Activated T-helper 1 cell treated with anti-CD3 and anti-CD28 coated beads, Interleukin-2, amount 50 U/mL, for 16 hours (primary cell): ENCODE measurements around the gene NAALADL2.

ENCODE experiments used
- DNase-seq, 2 donors: peaks; one replicate each; pipeline ENCODE4 v3.0.0-alpha.2; 2020; ENCODE audit warnings: low read depth in 1 of 2, low spot score in 1 of 2

Gene NAALADL2

GRCh38 chr3:174884776-174885568, 25.8 kb downstream of the NAALADL2 start:
- no peak for DNase-seq

DNA sequence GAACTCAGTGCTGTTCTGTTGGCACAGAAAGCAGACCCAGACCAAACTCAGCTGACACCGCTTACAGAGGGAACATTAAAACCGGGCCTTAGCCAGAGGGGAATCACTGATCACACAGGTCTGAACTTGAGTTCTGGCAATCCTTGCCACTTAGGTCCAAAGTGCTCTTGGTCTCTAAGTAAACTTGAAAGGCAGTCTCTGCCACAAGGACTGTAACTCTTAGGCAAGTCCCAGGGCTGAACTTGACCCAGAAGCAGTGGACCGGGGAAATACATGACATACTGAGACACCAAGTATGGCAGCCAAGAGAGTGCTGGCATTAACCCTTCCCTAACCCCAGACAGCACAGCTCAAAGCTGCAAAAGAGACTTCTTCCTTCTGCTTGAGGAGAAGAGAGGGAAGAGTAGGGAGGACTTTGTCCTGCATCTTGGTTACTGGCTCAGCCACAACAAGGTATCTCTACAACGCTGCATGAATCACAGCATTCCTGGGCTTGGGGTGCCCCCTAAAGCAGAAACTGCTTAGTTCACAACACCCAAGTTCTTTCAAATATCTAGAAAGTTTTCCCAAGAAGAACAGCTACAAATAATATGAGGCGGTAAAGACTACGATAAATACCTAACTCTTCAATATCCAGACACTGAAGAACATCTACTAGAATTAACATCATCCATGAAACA, 32.5 kb downstream of the NAALADL2 start:
- no peak for DNase-seq

- DNase-seq = no peak
Observed at GRCh38 chr3:174907027-174907426, 47.9 kb downstream of the NAALADL2 start.

- no peak for DNase-seq
Observed at GRCh38 chr3:174907628-174908407, 48.7 kb downstream of the NAALADL2 start.

GRCh38 chr3:174931473-174932353, 72.6 kb downstream of the NAALADL2 start:
- DNase-seq = no peak

GRCh38 chr3:174936590-174936989, 77.5 kb downstream of the NAALADL2 start:
- no peak for DNase-seq

- DNase-seq = no peak
Observed at GRCh38 chr3:174937478-174937877, 78.3 kb downstream of the NAALADL2 start.

GRCh38 chr3:174938102-174938501, 79.0 kb downstream of the NAALADL2 start:
- no peak for DNase-seq

DNA sequence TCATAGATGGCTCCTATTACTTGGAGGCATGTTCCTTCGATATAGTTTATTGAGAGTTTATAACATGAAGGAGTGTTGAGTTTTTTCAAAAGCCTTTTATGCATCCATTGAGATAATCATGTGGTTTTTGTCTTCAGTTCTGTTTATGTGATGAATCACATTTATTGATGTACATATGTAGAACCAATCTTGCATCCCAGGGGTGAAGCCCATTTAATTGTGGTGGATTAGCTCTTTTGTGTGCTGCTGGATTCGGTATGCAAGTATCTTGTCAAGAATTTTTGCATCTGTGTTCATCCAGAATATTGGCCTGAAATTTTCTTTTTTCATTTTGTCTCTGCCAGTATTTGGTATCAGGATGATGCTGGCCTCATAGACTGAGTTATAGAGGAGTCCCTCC, 81.0 kb downstream of the NAALADL2 start:
- no peak for DNase-seq

GRCh38 chr3:174945276-174945675, 86.1 kb downstream of the NAALADL2 start:
- DNase-seq = no peak

DNA sequence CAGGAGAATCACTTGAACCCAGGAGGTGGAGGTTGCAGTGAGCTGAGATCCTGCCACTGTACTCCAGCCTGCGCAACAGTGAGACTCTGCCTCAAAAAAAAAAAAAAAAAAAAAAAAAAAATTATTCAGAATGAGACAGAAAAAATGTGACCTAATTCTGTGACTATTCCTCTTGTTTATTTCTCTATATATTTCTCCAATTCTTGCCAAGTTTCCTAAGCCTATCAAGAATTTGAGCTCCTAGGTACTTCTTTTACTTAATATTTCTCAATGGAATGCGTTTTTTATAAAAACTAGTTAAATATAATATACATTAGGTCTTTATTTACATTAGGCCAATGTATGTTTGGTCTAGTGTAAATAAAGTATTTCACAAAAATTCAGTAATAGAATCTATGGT, 86.8 kb downstream of the NAALADL2 start:
- DNase-seq = no peak

- no peak for DNase-seq
Observed at GRCh38 chr3:174949523-174949922, 90.4 kb downstream of the NAALADL2 start.

DNA sequence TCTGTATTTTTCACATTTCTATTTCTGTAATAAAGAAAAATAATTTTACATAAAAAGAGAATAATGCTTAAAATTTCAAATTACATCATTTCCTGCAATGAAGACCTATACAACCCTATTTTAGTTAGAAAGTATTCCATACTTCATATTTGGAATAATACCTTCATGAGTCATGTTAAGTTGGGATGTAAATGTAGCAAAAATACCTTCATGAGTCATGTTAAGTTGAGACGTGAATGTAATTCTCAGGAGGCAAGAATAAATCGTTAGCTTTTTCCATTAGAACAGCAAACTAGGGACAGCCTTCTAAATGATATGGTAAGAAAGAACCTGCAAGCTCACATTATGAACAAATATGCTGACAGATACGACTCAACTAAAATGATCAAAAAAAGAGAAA, 91.9 kb downstream of the NAALADL2 start:
- no peak for DNase-seq

DNA sequence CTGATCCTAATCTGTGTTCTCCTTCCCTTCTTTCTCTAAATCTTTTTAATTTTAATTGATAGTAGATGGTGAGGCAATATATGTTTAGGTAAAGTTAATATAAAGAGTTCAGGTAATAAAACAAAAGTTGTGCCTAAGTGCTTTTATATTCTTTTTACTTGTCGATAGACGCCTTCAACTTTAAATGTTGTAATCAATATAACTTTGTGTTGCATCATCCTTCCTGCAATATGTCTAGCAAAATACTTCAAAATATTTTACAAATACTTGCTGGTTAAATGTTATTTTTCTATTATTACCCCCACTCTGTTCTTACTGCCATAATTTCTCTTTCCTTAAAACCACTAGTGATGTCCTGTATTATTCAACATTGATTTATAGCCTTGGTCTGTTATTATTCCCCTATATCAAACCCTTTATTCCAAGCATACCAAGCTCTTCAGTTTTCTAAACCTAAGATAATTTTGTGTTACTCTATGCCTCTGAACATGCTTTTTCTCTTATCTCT, 92.4 kb downstream of the NAALADL2 start:
- no peak for DNase-seq

- no peak for DNase-seq
Observed at GRCh38 chr3:174953068-174953467, 93.9 kb downstream of the NAALADL2 start.

DNA sequence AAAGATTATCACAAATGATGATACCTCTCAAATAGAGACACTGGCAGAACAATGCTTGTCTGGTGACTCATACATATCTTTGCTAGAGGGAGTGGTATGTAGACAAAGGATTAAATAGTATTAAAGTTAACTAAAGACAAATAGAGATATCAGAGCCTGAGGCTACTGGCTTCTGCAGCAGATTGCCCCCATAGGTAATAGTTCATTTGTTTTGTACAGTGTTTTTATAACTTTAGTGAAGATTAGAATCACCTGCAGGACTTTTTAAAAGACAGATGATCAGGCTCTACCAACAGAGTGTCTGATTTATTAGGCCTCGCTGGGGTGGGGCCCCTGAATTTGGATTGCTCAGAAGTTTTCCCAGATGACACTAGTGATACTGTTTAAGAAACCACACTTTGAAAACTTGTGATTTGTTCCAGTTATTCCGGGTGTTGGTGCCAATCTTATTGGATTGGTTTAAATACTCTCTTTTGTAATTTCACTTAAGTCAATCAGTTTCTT, 96.4 kb downstream of the NAALADL2 start:
- DNase-seq = no peak

DNA sequence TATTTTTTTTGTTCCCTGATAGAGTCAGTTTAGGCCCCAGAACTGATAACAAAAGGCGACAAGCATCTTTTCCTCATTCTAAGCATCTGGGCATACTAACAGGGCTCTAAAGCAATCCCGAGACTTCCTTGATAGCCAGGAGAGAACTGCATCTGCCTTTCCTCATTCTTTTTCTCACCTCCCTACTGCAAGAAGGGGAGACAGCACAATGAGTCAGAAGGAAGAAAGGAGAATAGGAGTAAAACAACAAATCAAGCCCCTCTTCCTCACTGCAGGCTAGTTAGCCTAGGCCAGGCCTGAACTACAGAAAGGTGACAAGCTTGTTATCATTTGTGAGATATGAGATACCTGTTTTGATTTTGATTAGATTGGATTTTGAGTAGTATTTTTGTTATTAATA, 97.9 kb downstream of the NAALADL2 start:
- no peak for DNase-seq

DNA sequence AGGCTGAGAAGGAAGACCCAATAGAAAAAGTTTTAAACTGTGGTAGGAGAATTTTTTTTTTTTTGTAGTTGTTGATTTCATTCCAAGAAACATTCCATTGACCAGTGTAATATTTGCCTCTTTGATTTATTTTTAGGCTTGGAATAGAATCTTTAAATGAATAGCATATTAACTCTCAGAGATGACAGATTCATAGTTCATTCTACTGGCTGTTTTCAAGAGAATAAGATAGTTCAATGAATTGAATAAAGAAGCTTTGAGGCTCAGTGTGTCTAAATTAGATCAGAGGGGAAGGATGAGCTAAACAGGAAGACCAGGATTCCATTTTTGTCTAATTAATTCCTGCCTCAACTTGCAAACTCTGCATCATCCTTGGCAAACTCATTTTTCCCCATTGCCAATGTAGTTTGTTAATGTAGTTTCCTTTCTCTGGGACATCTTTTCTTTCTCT, 98.4 kb downstream of the NAALADL2 start:
- DNase-seq = no peak

DNA sequence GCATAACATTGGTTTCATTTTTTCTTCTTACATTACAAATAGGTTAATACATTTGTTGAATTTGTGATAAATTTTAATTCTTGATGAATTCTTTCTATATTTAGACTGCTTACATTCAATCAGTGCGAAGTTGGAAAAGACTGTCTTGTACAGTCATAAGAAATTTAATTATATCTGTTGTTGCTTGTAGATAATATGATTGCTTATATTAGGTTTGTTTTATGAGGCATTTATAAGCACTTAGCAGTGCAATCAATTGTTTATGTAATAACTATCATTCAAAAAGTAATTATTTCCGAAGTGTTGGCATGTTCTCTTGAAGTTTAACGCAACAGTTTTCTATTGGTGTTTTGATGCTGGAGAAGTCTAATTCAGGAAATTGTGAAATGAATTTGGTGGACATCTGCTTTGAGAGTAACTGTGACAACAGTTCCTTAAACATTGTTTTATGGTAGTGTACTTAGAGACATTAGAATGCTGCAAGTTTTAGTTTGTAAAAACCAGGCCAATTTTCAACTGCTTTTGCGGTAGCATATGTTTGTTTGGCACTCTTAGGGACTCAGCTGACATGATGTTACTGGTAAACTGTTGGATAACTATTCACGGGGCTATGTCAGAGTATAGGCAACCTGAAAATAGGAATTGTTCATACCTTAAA, 99.7 kb downstream of the NAALADL2 start:
- DNase-seq = no peak

DNA sequence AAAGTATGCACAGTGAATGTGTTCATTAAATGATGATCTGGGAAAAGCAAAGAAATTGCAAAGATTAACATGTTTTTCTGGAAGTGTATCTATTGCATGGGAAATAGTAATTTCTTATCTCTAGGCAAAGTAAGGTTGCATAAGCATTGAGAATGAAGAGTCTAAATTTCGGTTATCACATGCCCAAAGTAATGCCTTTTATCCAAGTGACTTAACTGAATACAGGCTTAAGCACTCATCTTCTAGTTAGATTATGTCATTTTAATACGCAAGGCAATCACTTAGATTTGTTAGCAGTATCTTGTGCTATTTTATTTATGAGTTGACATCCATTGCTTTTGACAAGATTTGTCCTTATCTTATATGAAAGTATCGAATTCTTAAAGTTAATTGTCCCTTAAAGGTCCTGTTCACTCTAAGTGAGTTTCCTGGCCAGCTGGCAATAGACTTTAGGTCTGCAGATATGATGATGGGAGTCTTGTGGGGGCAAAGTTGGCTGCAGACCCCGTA, 100.5 kb downstream of the NAALADL2 start:
- no peak for DNase-seq
